Gastroesophageal sphincter (tissue), 3 donors: ENCODE measurements around the gene S100A12.

ENCODE experiments used
- CTCF ChIP-seq, 4 experiments: fragments of 200-600 bp in 2 of 4; fragments of 450-650 bp in 2 of 4; sonication (generic) in 1 of 4; IDR thresholded peaks; one replicate each; pipeline ENCODE4 v1.5.1; 2017 to 2019; ENCODE audit warnings: antibody characterized with exemption in 4 of 4, mild to moderate bottlenecking in 2 of 4, moderate library complexity in 2 of 4
- POLR2A ChIP-seq, 2 donors: fragments of 450-650 bp; IDR thresholded peaks; one replicate each; pipeline ENCODE4 v1.6.1; 2017; ENCODE audit warnings: antibody characterized with exemption in 2 of 2, mild to moderate bottlenecking in 2 of 2, moderate library complexity in 1 of 2
- POLR2AphosphoS5 ChIP-seq: sonication (generic); formaldehyde crosslinking; IDR thresholded peaks from one replicate; pipeline ENCODE4 v1.6.1; 2017; ENCODE audit warnings: antibody characterized with exemption

GRCh38 chr1:153375511-153375910 is at the start of gene S100A12:
- TF ChIP-seq CTCF (IDR thresholded peaks at IDR 0.05) (no peak), POLR2AphosphoS5 (no peak), POLR2A (IDR thresholded peaks at IDR 0.05) (no peak)
